ENCODE data around the gene MYH16. TPM values are rescaled to one million over a fixed set of nuclear protein-coding genes. Genes with fewer than 3 reads are reported as not detected.

MYH16 gene
- total and polyA plus RNA-seq, 9 of the 15 experiments (the other 6 are each of a cell fraction or from before 2014, with no cell fraction given): 0.09 TPM; not detected in 8

DNA sequence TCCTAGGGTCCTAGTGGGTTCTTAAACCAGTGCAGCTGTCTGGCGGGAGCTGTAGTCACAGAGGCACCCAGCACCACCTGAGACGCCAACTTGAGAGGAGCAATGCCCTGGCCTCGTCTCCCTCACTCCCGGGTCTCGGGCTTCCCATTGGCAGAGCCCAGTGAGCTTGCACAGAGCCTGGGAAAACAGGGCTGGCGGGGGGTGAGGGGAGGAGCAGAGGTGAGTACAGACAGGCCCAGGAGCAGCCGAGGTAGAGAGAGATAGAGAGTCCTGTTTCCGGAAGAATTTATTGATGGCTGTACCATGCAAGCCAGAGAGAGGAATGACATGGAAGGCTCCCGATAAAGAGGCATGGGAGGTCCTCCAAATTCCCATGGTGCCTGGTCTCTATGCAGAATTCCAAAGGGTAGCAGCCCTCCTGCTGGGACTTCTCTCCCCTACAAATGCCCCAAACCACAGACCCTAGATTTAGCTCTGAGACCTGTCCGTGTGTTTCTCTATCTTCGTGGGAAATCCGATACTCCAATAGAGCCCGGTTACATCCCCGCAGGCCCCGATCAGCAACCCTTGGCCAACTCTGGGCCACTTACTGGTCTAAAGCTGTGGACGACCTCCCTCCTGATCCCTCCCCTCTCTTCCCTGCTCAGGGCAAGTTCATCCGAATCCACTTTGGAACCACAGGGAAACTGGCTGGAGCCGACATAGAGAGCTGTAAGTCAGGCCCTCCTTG, 20.3 kb upstream of the MYH16 start:
- ATAC-seq (peak; percentile 60), FAIRE-seq (no peak), DNase-seq (ENCODE audit: extremely low read depth in 1 of 4, low spot score in 3 of 4) (no peak)
- intact Hi-C loops (cut with micrococcal nuclease): no loop called here
- WGBS (ENCODE audit: insufficient coverage, low coverage, missing lambda C conversion rate): 3% methylated on average over 18 of the region's 18 CpGs
- Histone ChIP-seq H3K27me3 (ENCODE audit: control insufficient read depth in 2 of 2, insufficient read depth in 2 of 2, low read length in 2 of 2) (peaks cover 39 to 78% of the 10 kb centered on the region in 2 experiments), H2AFZ (ENCODE audit: low read depth, low read length) (no peak overlapping the region), H4K20me1 (replicated peaks; ENCODE audit: control insufficient read depth, insufficient read depth, low read length) (no peaks in the 10 kb centered on the region), H3K4me3 (no peak overlapping the region), H3K9me3 (replicated peaks; ENCODE audit: control insufficient read depth, insufficient read depth, low read depth, low read length) (no peaks in the 10 kb centered on the region), H3K36me3 (ENCODE audit: control insufficient read depth, insufficient read depth, low read length) (no peaks in the 10 kb centered on the region), H3K27ac (ENCODE audit: extremely low read depth, low read depth, low read length) (no peak overlapping the region), H3K9me1 (ENCODE audit: control insufficient read depth, insufficient read depth, low read length) (no peaks in the 10 kb centered on the region), H3K4me2 (ENCODE audit: insufficient read depth, low read length) (no peak overlapping the region), H3K9ac (ENCODE audit: insufficient read depth in 1 of 2, low read depth in 2 of 2, low read length in 2 of 2) (no peak overlapping the region), H3K4me1 (replicated peaks in 1 of 2; ENCODE audit: control insufficient read depth in 2 of 2, insufficient read depth in 2 of 2, low read length in 2 of 2) (no peaks in the 10 kb centered on the region; a peak in 1 of 5 replicates), H3K79me2 (ENCODE audit: control insufficient read depth, insufficient read depth, low read length) (no peaks in the 10 kb centered on the region)
- in situ Hi-C loops (cut with MboI): no loop called here
- POLR2A ChIA-PET: interaction anchor here (0.7 to 1.4 kb wide), 6 partner anchors 10 to 51 kb away, joined by 3 to 5 read pairs (median 3); no protein-coding TSS in a partner anchor
- BruUV-seq (replicated peaks): no TSS peak
- CTCF ChIA-PET (ENCODE audit: low intra/inter-chr PET ratio): no interaction called here
- TF ChIP-seq MXI1 (IDR thresholded peaks at IDR 0.05; ENCODE audit: low read depth, low read length) (no peak), ZNF347 (CRISPR knock-in tag; IDR thresholded peaks at IDR 0.05; ENCODE audit: low read depth) (no peak), ZNF282 (CRISPR knock-in tag; IDR thresholded peaks at IDR 0.05) (no peak), CREB3L1 (IDR thresholded peaks at IDR 0.05; ENCODE audit: borderline replicate concordance, low read depth) (no peak), SRSF1 (IDR thresholded peaks at IDR 0.05; ENCODE audit: low read depth, low read length) (no peak), NCOR1 (IDR thresholded peaks at IDR 0.05) (no peak), ZBTB9 (CRISPR knock-in tag; IDR thresholded peaks at IDR 0.05) (no peak), EGR1 (conservative IDR thresholded peaks at IDR 0.05) (no peak), FOXA1 (IDR thresholded peaks at IDR 0.05; ENCODE audit: borderline replicate concordance) (no peak), SNIP1 (IDR thresholded peaks at IDR 0.05; ENCODE audit: low read depth) (no peak), NR4A1 (CRISPR knock-in tag; IDR thresholded peaks at IDR 0.05) (no peak), NR4A1 (tag; IDR thresholded peaks at IDR 0.05) (no peak), NR2C2 (CRISPR knock-in tag; IDR thresholded peaks at IDR 0.05) (no peak), NR2C2 (tag; IDR thresholded peaks at IDR 0.05) (no peak), THRAP3 (IDR thresholded peaks at IDR 0.05; ENCODE audit: borderline replicate concordance) (no peak), ZKSCAN3 (CRISPR knock-in tag; IDR thresholded peaks at IDR 0.05) (no peak), XRCC3 (IDR thresholded peaks at IDR 0.05) (no peak)
- TF ChIP-seq, protein P1, sequence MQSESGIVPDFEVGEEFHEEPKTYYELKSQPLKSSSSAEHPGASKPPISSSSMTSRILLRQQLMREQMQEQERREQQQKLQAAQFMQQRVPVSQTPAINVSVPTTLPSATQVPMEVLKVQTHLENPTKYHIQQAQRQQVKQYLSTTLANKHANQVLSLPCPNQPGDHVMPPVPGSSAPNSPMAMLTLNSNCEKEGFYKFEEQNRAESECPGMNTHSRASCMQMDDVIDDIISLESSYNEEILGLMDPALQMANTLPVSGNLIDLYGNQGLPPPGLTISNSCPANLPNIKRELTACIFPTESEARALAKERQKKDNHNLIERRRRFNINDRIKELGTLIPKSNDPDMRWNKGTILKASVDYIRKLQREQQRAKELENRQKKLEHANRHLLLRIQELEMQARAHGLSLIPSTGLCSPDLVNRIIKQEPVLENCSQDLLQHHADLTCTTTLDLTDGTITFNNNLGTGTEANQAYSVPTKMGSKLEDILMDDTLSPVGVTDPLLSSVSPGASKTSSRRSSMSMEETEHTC (IDR thresholded peaks at IDR 0.05): no peak
- TF ChIP-seq, protein P2, sequence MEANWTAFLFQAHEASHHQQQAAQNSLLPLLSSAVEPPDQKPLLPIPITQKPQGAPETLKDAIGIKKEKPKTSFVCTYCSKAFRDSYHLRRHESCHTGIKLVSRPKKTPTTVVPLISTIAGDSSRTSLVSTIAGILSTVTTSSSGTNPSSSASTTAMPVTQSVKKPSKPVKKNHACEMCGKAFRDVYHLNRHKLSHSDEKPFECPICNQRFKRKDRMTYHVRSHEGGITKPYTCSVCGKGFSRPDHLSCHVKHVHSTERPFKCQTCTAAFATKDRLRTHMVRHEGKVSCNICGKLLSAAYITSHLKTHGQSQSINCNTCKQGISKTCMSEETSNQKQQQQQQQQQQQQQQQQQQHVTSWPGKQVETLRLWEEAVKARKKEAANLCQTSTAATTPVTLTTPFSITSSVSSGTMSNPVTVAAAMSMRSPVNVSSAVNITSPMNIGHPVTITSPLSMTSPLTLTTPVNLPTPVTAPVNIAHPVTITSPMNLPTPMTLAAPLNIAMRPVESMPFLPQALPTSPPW (CRISPR knock-in tag; IDR thresholded peaks at IDR 0.05): no peak

All from K562 (cell line).